ENCODE data around the gene FCHSD2.

FCHSD2 gene

GRCh38 chr11:72926076-72926475 is 216.0 kb downstream of the FCHSD2 start:
- Mint-ChIP-seq H3K9me3 (no peaks in the 10 kb centered on the region), H3K4me3 (no peak overlapping the region), H3K27me3 (ENCODE audit: low read depth, poor library complexity) (peaks cover 2% of the 10 kb centered on the region), H3K36me3 (ENCODE audit: low read depth) (peaks cover 3% of the 10 kb centered on the region), H3K4me1 (peaks cover 13% of the 10 kb centered on the region), H3K27ac (no peak overlapping the region)
- no peak for TF ChIP-seq CTCF (IDR thresholded peaks at IDR 0.05)
- no peak for DNase-seq

- H3K36me3 Mint-ChIP-seq (ENCODE audit: low read depth) = peaks cover 3% of the 10 kb centered on the region
- H3K27me3 Mint-ChIP-seq (ENCODE audit: low read depth, poor library complexity) = peaks cover 2% of the 10 kb centered on the region
- no peak for TF ChIP-seq CTCF (IDR thresholded peaks at IDR 0.05)
- peaks cover 13% of the 10 kb centered on the region for H3K4me1 Mint-ChIP-seq
- no peak overlapping the region for H3K27ac Mint-ChIP-seq
- H3K9me3 Mint-ChIP-seq = no peaks in the 10 kb centered on the region
- no peak overlapping the region for H3K4me3 Mint-ChIP-seq
- DNase-seq = no peak
Observed at GRCh38 chr11:72925656-72926055, 216.5 kb downstream of the FCHSD2 start.

GRCh38 chr11:72924568-72925190 is 217.4 kb downstream of the FCHSD2 start:
- no peak for DNase-seq
- Mint-ChIP-seq H3K9me3 (no peaks in the 10 kb centered on the region), H3K36me3 (ENCODE audit: low read depth) (peaks cover 3% of the 10 kb centered on the region), H3K4me1 (peaks cover 6% of the 10 kb centered on the region), H3K27me3 (ENCODE audit: low read depth, poor library complexity) (peaks cover 2% of the 10 kb centered on the region), H3K4me3 (no peak overlapping the region), H3K27ac (no peak overlapping the region)
- no peak for TF ChIP-seq CTCF (IDR thresholded peaks at IDR 0.05)

- Mint-ChIP-seq H3K9me3 (peaks cover 4% of the 10 kb centered on the region), H3K4me3 (no peak overlapping the region), H3K4me1 (peaks cover 4% of the 10 kb centered on the region), H3K36me3 (ENCODE audit: low read depth) (peaks cover 18% of the 10 kb centered on the region), H3K27me3 (ENCODE audit: low read depth, poor library complexity) (peaks cover 2% of the 10 kb centered on the region), H3K27ac (no peak overlapping the region)
- no peak for DNase-seq
- no peak for TF ChIP-seq CTCF (IDR thresholded peaks at IDR 0.05)
Observed at GRCh38 chr11:72921028-72921716, 220.9 kb downstream of the FCHSD2 start.

- no peak for TF ChIP-seq CTCF (IDR thresholded peaks at IDR 0.05)
- peaks cover 27% of the 10 kb centered on the region for H3K36me3 Mint-ChIP-seq (ENCODE audit: low read depth)
- peaks cover 4% of the 10 kb centered on the region for H3K4me1 Mint-ChIP-seq
- DNase-seq = no peak
- no peak overlapping the region for H3K4me3 Mint-ChIP-seq
- peaks cover 14% of the 10 kb centered on the region for H3K9me3 Mint-ChIP-seq
- no peak overlapping the region for H3K27ac Mint-ChIP-seq
- peaks cover 2% of the 10 kb centered on the region for H3K27me3 Mint-ChIP-seq (ENCODE audit: low read depth, poor library complexity)
Observed at GRCh38 chr11:72920001-72920400, 222.1 kb downstream of the FCHSD2 start.

- Mint-ChIP-seq H3K36me3 (ENCODE audit: low read depth) (peaks cover 38% of the 10 kb centered on the region), H3K27me3 (ENCODE audit: low read depth, poor library complexity) (peaks cover 2% of the 10 kb centered on the region), H3K4me3 (no peak overlapping the region), H3K27ac (no peak overlapping the region), H3K9me3 (peaks cover 25% of the 10 kb centered on the region), H3K4me1 (peaks cover 4% of the 10 kb centered on the region)
- no peak for TF ChIP-seq CTCF (IDR thresholded peaks at IDR 0.05)
- DNase-seq = no peak
Observed at GRCh38 chr11:72918851-72919250, 223.3 kb downstream of the FCHSD2 start.

All from nephron progenitor cell (in vitro differentiated cells).